K562 (cell line): ENCODE results near the gene TENM3. TPM values are rescaled to one million over a fixed set of nuclear protein-coding genes. Genes with fewer than 3 reads are reported as not detected.

Experiments used
- ATAC-seq: fragments of 200-7000 bp; cut with Tn5 transposase; 3 replicates; pipeline ENCODE4 v1.9.1; 2020; ENCODE audit warnings: moderate library complexity
- BruUV-seq: library from RNA; stranded (reverse); fragments of 400-500 nt; replicated peaks from 2 replicates; lab custom pipeline; 2021; lab: Mats Ljungman, UMichigan
- CTCF ChIA-PET: fragments of 300-600 bp; formaldehyde crosslinking; extraction: SDS; loops from one replicate; lab custom pipeline; 2021; ENCODE audit warnings: low intra/inter-chr PET ratio; lab: Yijun Ruan, JAX
- POLR2A ChIA-PET: fragments of 300-600, 350-650 bp; sonication (Branson Sonifier 250); formaldehyde crosslinking; extraction: SDS; loops from one replicate; lab custom pipeline; 2021; ENCODE audit warnings: antibody characterized with exemption, inconsistent platforms; lab: Yijun Ruan, JAX
- DNase-seq, 4 experiments: peaks; one replicate each; pipeline versions ENCODE4 v3.0.0 to v3.0.0-alpha.2; 2011 to 2018; ENCODE audit warnings: low spot score in 3 of 4, mixed read lengths in 3 of 4; ENCODE audit errors: extremely low read depth in 1 of 4
- FAIRE-seq: peaks from 2 replicates; lab custom pipeline; 2011; peaks lifted over from hg19 to GRCh38; lab: Jason Lieb, UNC
- H2AFZ ChIP-seq: 2 replicates; pipeline ENCODE4 v1.6.0; 2011; ENCODE audit warnings: low read depth, low read length, control low read depth, inconsistent platforms
- H3K27ac ChIP-seq: fragments of 200-600 bp; 3 replicates; pipeline ENCODE4 v1.8.0; 2011; ENCODE audit warnings: low read depth, mild to moderate bottlenecking, control low read depth, inconsistent platforms, low read length, moderate library complexity, mixed read lengths; ENCODE audit errors: extremely low read depth
- H3K27me3 ChIP-seq, 2 experiments: fragments of 300-600 bp in 1 of 2; 2 replicates in 1 of 2; 3 replicates in 1 of 2; pipeline versions ENCODE4 v1.6.0 to v1.8.0; 2011; ENCODE audit warnings: inconsistent platforms in 2 of 2, low read length in 2 of 2, mild to moderate bottlenecking in 1 of 2, mixed read lengths in 1 of 2, moderate library complexity in 1 of 2; ENCODE audit not compliant: control insufficient read depth in 2 of 2, insufficient read depth in 2 of 2
- H3K36me3 ChIP-seq: fragments of 300-600 bp; 3 replicates; pipeline ENCODE4 v1.8.0; 2011; ENCODE audit warnings: mild to moderate bottlenecking, low read length, inconsistent platforms; ENCODE audit not compliant: control insufficient read depth, insufficient read depth
- H3K4me1 ChIP-seq, 2 experiments: fragments of 200-600 bp in 1 of 2; replicated peaks in 1 of 2; 2 replicates in 1 of 2; 3 replicates in 1 of 2; pipeline versions ENCODE4 v1.5.1 to v1.8.0; 2011; ENCODE audit warnings: inconsistent platforms in 2 of 2, low read length in 2 of 2, mild to moderate bottlenecking in 1 of 2, mixed read lengths in 1 of 2, moderate library complexity in 1 of 2; ENCODE audit not compliant: control insufficient read depth in 2 of 2, insufficient read depth in 2 of 2
- H3K4me2 ChIP-seq: 2 replicates; pipeline ENCODE4 v1.6.1; 2011; ENCODE audit warnings: low read length, control low read depth, inconsistent platforms, mixed read lengths; ENCODE audit not compliant: insufficient read depth
- H3K4me3 ChIP-seq: fragments of 200-600 bp; sonication (generic), shearing (Covaris generic); 2 replicates; pipeline ENCODE4 v1.5.1; 2016; ENCODE audit warnings: control low read depth, inconsistent platforms
- H3K79me2 ChIP-seq: fragments of 200-600 bp; 3 replicates; pipeline ENCODE4 v1.8.0; 2011; ENCODE audit warnings: low read length, inconsistent platforms; ENCODE audit not compliant: control insufficient read depth, insufficient read depth
- H3K9ac ChIP-seq, 2 experiments: 2 replicates each; pipeline versions ENCODE4 v1.6.0 to v1.6.1; 2011; ENCODE audit warnings: low read depth in 2 of 2, low read length in 2 of 2, control low read depth in 1 of 2, inconsistent platforms in 1 of 2, mild to moderate bottlenecking in 1 of 2, mixed read lengths in 1 of 2; ENCODE audit not compliant: insufficient read depth in 1 of 2
- H3K9me1 ChIP-seq: one replicate; pipeline ENCODE4 v1.6.0; 2011; ENCODE audit warnings: inconsistent platforms, mild to moderate bottlenecking, low read length, moderate library complexity; ENCODE audit not compliant: control insufficient read depth, insufficient read depth
- H3K9me3 ChIP-seq: replicated peaks from 2 replicates; pipeline ENCODE4 v1.5.1; 2011; ENCODE audit warnings: low read depth, low read length, inconsistent platforms; ENCODE audit not compliant: control insufficient read depth, insufficient read depth
- H4K20me1 ChIP-seq: replicated peaks from 2 replicates; pipeline ENCODE4 v1.6.1; 2011; ENCODE audit warnings: low read length, inconsistent platforms, mixed read lengths; ENCODE audit not compliant: control insufficient read depth, insufficient read depth
- BCLAF1 ChIP-seq, 2 experiments: fragments of 450-650 bp in 1 of 2; IDR thresholded peaks; 2 replicates each; pipeline ENCODE4 v1.6.1; 2011 to 2017; ENCODE audit warnings: low read depth in 2 of 2, antibody characterized with exemption in 1 of 2, borderline replicate concordance in 1 of 2, low read length in 1 of 2, mild to moderate bottlenecking in 1 of 2, mixed read lengths in 1 of 2; ENCODE audit not compliant: control insufficient read depth in 1 of 2
- CEBPZ ChIP-seq: fragments of 150-350 bp; IDR thresholded peaks from 2 replicates; pipeline ENCODE4 v1.6.1; 2014; ENCODE audit warnings: low read depth, mild to moderate bottlenecking, low read length, borderline replicate concordance
- CSDE1 ChIP-seq, 2 experiments: fragments of 450-650 bp; IDR thresholded peaks; 2 replicates each; pipeline ENCODE4 v1.6.1; 2016; ENCODE audit warnings: mild to moderate bottlenecking in 1 of 2
- ETS2 ChIP-seq: IDR thresholded peaks from 2 replicates; pipeline ENCODE4 v1.6.1; 2016; ENCODE audit warnings: borderline replicate concordance, missing genetic modification characterization, mild to moderate bottlenecking, moderate library complexity, missing compliant biosample characterization; ENCODE audit not compliant: poor library complexity, severe bottlenecking
- ETV1 ChIP-seq: fragments of 450-650 bp; conservative IDR thresholded peaks from 2 replicates; pipeline ENCODE4 v1.6.1; 2016; ENCODE audit warnings: missing genetic modification characterization, control low read depth, low read depth, missing compliant biosample characterization
- ETV6 ChIP-seq, 3 experiments: fragments of 150-350 bp in 1 of 3; sonication (generic) in 1 of 3; formaldehyde crosslinking in 1 of 3; IDR thresholded peaks; 2 replicates each; pipeline versions ENCODE4 v1.6.1 to v1.8.0; 2014 to 2022; ENCODE audit warnings: borderline replicate concordance in 2 of 3, low read depth in 2 of 3, antibody characterized with exemption in 1 of 3, low read length in 1 of 3, mild to moderate bottlenecking in 1 of 3, missing genetic modification reagents in 1 of 3
- FOXM1 ChIP-seq, 2 experiments: fragments of 450-650 bp in 1 of 2; sonication (generic) in 1 of 2; formaldehyde crosslinking in 1 of 2; IDR thresholded peaks; 2 replicates each; pipeline versions ENCODE4 v1.6.1 to v1.9.0; 2017 to 2022; ENCODE audit warnings: low read depth in 2 of 2, mild to moderate bottlenecking in 2 of 2, missing genetic modification reagents in 1 of 2, moderate library complexity in 1 of 2
- ILF3 ChIP-seq: fragments of 450-650 bp; IDR thresholded peaks from 2 replicates; pipeline ENCODE4 v1.6.1; 2018; ENCODE audit warnings: antibody characterized with exemption, mild to moderate bottlenecking, moderate library complexity, borderline replicate concordance
- NBN ChIP-seq: fragments of 450-650 bp; IDR thresholded peaks from 2 replicates; pipeline ENCODE4 v1.6.1; 2016; ENCODE audit warnings: low read depth, mild to moderate bottlenecking
- SMAD1 ChIP-seq: fragments of 150-350 bp; IDR thresholded peaks from 2 replicates; pipeline ENCODE4 v1.6.1; 2014; ENCODE audit warnings: low read length, low read depth; ENCODE audit not compliant: partially characterized antibody
- STAG1 ChIP-seq: sonication (generic); formaldehyde crosslinking; IDR thresholded peaks from 2 replicates; pipeline ENCODE4 v1.5.0; 2020; ENCODE audit warnings: missing genetic modification reagents, borderline replicate concordance
- TBP ChIP-seq: optimal IDR thresholded peaks from 2 replicates; pipeline ENCODE3; 2011; ENCODE audit warnings: low read depth, low read length, improper control_type of control experiment
- WGBS: fragments of 100-300 bp; shearing (Covaris generic); methylation state at CpG from one replicate; pipeline ENCODE4 v1.1.6; 2016; ENCODE audit warnings: low coverage, mixed read lengths; ENCODE audit not compliant: insufficient coverage; ENCODE audit errors: missing lambda C conversion rate; 5-methylcytosine and 5-hydroxymethylcytosine counted together
- in situ Hi-C: fragments of 300-500 bp; cut with MboI; formaldehyde crosslinking; loops from 4 replicates; pipeline ENCODE4 v1.15.0; 2018; ENCODE audit warnings: inconsistent platforms, mixed read lengths
- intact Hi-C: fragments of 100-400 bp; cut with micrococcal nuclease; formaldehyde crosslinking; loops from 2 replicates; pipeline ENCODE4 v1.14.2; 2022
- polyA plus RNA-seq, 8 experiments: library from polyadenylated mRNA; depleted of rRNA in 4 of 8; stranded (reverse) in 5 of 8; unstranded in 3 of 8; fragments of >200 nt; fragmentation: Nextera tagmentation in 2 of 8; fragmentation: Illumina TruSeq in 1 of 8; extraction: Ambion mirVana in 2 of 8; extraction: Trizol in 1 of 8; gene quantifications; 2 replicates each; pipeline versions ENCODE4 v1.2.1 to v1.2.3, GENCODE V29; 2011 to 2014; ENCODE audit warnings: inconsistent platforms in 1 of 8, missing spikeins in 1 of 8
- total RNA-seq, 7 experiments: library from RNA; depleted of rRNA in 6 of 7; stranded (reverse); fragments of >200 nt in 6 of 7; fragmentation: Illumina TruSeq in 2 of 7; extraction: Trizol in 2 of 7; gene quantifications; 2 replicates each; pipeline versions ENCODE4 v1.2.1 to v1.2.3, GENCODE V29; 2011 to 2021; ENCODE audit warnings: low replicate concordance in 1 of 7

TENM3 gene
- total and polyA plus RNA-seq, 9 of the 15 experiments (the other 6 are each of a cell fraction or from before 2014, with no cell fraction given) = 0.01 to 0.02 TPM; not detected in 7

GRCh38 chr4:182531555-182532162, 288.5 kb downstream of the TENM3 start (continued):
- TF ChIP-seq CEBPZ (no peak), ETV6 (IDR thresholded peaks at IDR 0.05; ENCODE audit: borderline replicate concordance in 1 of 2, low read depth in 2 of 2, low read length in 1 of 2) (no peak), ETV6 (CRISPR knock-in tag; IDR thresholded peaks at IDR 0.05; ENCODE audit: borderline replicate concordance) (no peak)

GRCh38 chr4:182532441-182532840, 289.2 kb downstream of the TENM3 start:
- no peaks in the 10 kb centered on the region for H3K9me3 ChIP-seq
- H3K4me2 ChIP-seq = no peak overlapping the region
- TF ChIP-seq TBP (no peak), BCLAF1 (IDR thresholded peaks at IDR 0.05; ENCODE audit: borderline replicate concordance in 1 of 2, control insufficient read depth in 1 of 2, low read depth in 2 of 2, low read length in 1 of 2) (no peak), ETS2 (tag) (no peak), SMAD1 (no peak), ETV1 (tag) (no peak), STAG1 (CRISPR knock-in tag) (no peak), ILF3 (no peak), FOXM1 (IDR thresholded peaks at IDR 0.05; ENCODE audit: low read depth) (no peak), FOXM1 (CRISPR knock-in tag; IDR thresholded peaks at IDR 0.05; ENCODE audit: low read depth) (no peak), NBN (no peak), CSDE1 (IDR thresholded peaks at IDR 0.05) (no peak)
- no peaks in the 10 kb centered on the region for H4K20me1 ChIP-seq
- 0% methylated on average over 2 of the region's 2 CpGs for WGBS
- intact Hi-C loops (no loop called here), in situ Hi-C loops (no loop called here)
- no peaks in the 10 kb centered on the region for H3K79me2 ChIP-seq
- CTCF ChIA-PET = no interaction called here
- DNase-seq (no peak), ATAC-seq (no peak), FAIRE-seq (no peak)
- POLR2A ChIA-PET = no interaction called here
- no peak overlapping the region for H3K27ac ChIP-seq
- H2AFZ ChIP-seq = no peak overlapping the region
- no peak overlapping the region for H3K4me3 ChIP-seq
- H3K9me1 ChIP-seq = no peaks in the 10 kb centered on the region
- no TSS peak for BruUV-seq
- H3K27me3 ChIP-seq = peaks cover 0 to 2% of the 10 kb centered on the region in 2 experiments; a peak in 1 of 5 replicates
- no peaks in the 10 kb centered on the region for H3K4me1 ChIP-seq
- no peak overlapping the region for H3K9ac ChIP-seq
- H3K36me3 ChIP-seq = no peaks in the 10 kb centered on the region
